ENCODE data around the gene RNASE11. TPM values are rescaled to one million over a fixed set of nuclear protein-coding genes. Genes with fewer than 3 reads are reported as not detected.

Gene RNASE11
- total and polyA plus RNA-seq, 9 of the 15 experiments (the other 6 are each of a cell fraction or from before 2014, with no cell fraction given), result 0.16 to 0.29 (median 0.22) TPM; not detected in 6

- peak; percentile 32; the same call in 1 of the 2 replicates for TF ChIP-seq ZBTB40 (IDR thresholded peaks at IDR 0.05)
- no peak for TF ChIP-seq ZBTB40 (CRISPR knock-in tag; IDR thresholded peaks at IDR 0.05)
- TF ChIP-seq FUS (optimal IDR thresholded peaks at IDR 0.05; ENCODE audit: low read depth, low read length), result no peak
- TF ChIP-seq ARID3A (IDR thresholded peaks at IDR 0.05; ENCODE audit: borderline replicate concordance, low read depth, low read length), result no peak
- TF ChIP-seq GABPA (tag; conservative IDR thresholded peaks at IDR 0.05; ENCODE audit: low read depth), result no peak
- TF ChIP-seq ZFP30 (CRISPR knock-in tag; IDR thresholded peaks at IDR 0.05; ENCODE audit: borderline replicate concordance), result no peak
- TF ChIP-seq PPARD (CRISPR knock-in tag; IDR thresholded peaks at IDR 0.05), result no peak
- TF ChIP-seq HNRNPLL (IDR thresholded peaks at IDR 0.05; ENCODE audit: low read depth, low read length, poor library complexity, severe bottlenecking), result peak; percentile 26
- peak; percentile 49; the same call in 1 of the 2 replicates for TF ChIP-seq NBN (IDR thresholded peaks at IDR 0.05; ENCODE audit: low read depth)
- no peak for TF ChIP-seq ZNF57 (CRISPR knock-in tag; IDR thresholded peaks at IDR 0.05)
- TF ChIP-seq XRCC4 (IDR thresholded peaks at IDR 0.05; ENCODE audit: extremely low read depth, insufficient read depth, insufficient read length), result no peak
- TF ChIP-seq HMGN3 (IDR thresholded peaks at IDR 0.05; ENCODE audit: borderline replicate concordance, extremely low read depth, insufficient read length, low read depth, low read length), result no peak
- TF ChIP-seq ATF1 (CRISPR knock-in tag; IDR thresholded peaks at IDR 0.05), result no peak
- peak; percentile 45 for TF ChIP-seq ATF1 (tag; IDR thresholded peaks at IDR 0.05)
- TF ChIP-seq, protein P1, sequence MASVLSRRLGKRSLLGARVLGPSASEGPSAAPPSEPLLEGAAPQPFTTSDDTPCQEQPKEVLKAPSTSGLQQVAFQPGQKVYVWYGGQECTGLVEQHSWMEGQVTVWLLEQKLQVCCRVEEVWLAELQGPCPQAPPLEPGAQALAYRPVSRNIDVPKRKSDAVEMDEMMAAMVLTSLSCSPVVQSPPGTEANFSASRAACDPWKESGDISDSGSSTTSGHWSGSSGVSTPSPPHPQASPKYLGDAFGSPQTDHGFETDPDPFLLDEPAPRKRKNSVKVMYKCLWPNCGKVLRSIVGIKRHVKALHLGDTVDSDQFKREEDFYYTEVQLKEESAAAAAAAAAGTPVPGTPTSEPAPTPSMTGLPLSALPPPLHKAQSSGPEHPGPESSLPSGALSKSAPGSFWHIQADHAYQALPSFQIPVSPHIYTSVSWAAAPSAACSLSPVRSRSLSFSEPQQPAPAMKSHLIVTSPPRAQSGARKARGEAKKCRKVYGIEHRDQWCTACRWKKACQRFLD (CRISPR knock-in tag; IDR thresholded peaks at IDR 0.05), result 0 out of 2 replicates have a peak, but pooled peaks have one; percentile 49
- 0 out of 2 replicates have a peak, but pooled peaks have one; percentile 16 for TF ChIP-seq HCFC1 (IDR thresholded peaks at IDR 0.05; ENCODE audit: low read depth, low read length)
Observed at GRCh38 chr14:20624495-20625070, 36.8 kb upstream of the RNASE11 start (continued).

Data from K562 (cell line).